ENCODE data around the gene DDAH2.
A peak's percentile ranks its signal among the peaks of the same experiment; 100 is the strongest.

Gene DDAH2

DNA sequence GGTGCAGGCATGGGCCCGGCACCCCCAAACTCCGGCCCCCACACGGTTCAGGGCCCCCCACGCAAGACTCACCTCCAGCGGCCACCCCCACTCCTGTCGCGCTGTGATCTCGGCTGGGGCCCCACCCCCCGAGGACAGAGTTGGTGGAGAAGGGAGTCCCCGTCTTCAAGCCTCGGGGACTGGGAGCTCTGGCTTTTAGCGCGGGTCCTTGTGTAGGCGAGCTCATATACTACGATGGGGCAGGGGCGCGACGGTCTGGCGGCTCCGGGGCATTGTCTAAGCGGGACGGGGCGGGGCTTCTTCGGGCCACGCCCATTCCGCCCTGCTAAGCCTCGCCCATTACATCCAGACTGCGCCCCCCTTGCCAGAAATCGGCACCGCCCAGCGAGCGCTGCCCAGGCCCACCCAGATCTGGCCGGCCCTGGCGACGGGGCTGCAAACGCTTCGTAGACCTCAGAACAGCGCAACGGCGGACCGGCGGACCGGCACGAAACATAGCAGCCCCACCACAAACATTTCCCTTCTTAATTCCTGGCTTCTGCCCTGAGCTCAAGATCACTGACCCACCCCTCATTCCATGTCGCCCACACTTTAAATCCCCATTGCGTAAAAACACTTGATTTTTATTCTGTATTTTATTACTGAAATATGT, 1.0 kb upstream of the DDAH2 start:
- Mint-ChIP-seq H3K27ac (peak overlapping the region; percentile 77), H3K4me3 (peak overlapping the region; percentile 82), H3K36me3 (ENCODE audit: low read depth) (peaks cover 47% of the 10 kb centered on the region), H3K27me3 (no peaks in the 10 kb centered on the region), H3K4me1 (peaks cover 73% of the 10 kb centered on the region), H3K9me3 (no peaks in the 10 kb centered on the region)
- peak; percentile 81 for DNase-seq
- ATAC-seq = peak; percentile 52

DNA sequence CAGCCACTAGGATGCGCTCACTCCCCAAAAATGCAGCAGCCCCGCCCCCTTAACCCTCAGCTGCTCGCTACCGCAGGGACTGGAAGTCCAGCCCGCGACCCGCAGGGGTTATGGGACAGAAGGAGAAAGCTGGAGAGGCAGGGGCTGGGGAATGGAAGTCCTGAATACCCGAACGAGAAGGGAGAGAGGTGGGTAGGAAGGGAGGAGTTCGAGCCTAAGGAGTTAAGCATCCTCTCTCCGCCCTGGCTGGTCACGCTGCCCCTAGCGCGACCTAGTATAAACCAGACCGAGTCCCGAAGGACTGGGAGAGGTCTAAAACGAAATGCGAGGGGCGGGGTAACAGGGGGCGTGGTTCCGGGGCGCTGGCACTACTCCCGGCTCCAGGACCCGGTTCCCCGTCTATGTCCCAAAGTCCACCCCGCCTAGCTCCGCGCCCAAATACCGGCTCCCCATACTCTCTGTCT, 448 bp upstream of the DDAH2 start:
- Mint-ChIP-seq H3K4me3 (peak overlapping the region; percentile 82), H3K36me3 (ENCODE audit: low read depth) (peaks cover 43% of the 10 kb centered on the region), H3K4me1 (peaks cover 73% of the 10 kb centered on the region), H3K27ac (peak overlapping the region; percentile 77), H3K27me3 (no peaks in the 10 kb centered on the region), H3K9me3 (no peaks in the 10 kb centered on the region)
- peak; percentile 82 for DNase-seq
- peak; percentile 61 for ATAC-seq

DNA sequence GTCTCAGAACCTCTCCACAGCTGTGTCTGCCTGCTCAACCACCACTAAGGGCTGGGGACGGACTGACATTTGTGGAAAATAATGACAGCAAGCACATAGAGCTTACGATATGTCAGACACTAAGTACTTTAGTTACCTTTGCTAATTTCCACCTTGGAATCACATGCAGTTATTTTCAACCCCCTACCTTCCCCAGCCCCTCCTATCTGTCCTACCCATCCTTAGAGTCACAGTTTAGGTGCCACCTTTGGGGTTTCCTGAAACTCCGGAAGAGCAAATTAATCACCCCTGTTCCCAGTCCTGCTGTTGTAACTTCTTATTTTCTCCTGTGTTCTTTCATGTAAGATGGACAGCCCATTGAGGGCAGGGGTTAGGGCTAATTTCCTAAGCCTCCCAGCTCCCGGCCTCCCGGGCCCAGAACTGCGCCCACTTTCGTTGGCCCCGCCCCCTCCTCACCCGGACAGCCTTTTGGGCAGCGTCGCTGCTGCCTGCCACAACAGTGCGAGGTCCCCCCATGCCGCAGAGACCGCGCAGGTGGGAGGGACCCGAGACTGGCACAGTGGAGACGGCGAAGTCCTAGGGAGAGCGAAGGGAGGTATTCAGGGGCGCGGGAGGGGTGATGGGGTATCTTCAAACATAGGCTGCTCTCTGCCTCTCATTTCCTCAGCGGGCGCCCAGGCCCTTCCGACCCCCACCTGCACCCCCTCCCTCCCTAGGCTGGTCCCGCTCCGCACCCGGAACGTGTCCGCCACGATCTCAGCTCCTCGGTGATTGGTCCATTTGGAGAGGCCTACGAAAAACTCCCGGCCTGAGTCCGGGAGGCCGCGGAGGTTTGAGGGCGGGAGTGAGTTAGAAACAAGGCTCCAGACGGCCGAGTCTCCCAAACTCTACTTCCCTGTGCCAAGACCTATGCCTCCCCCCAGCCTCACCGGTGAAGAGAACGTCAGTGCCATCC, 1.1 kb downstream of the DDAH2 start:
- ATAC-seq (peak; percentile 0), DNase-seq (no peak)
- Mint-ChIP-seq H3K27ac (peak overlapping the region; percentile 64), H3K4me1 (peaks cover 61% of the 10 kb centered on the region), H3K4me3 (peak overlapping the region; percentile 40), H3K9me3 (no peaks in the 10 kb centered on the region), H3K36me3 (ENCODE audit: low read depth) (peaks cover 27% of the 10 kb centered on the region), H3K27me3 (no peaks in the 10 kb centered on the region)

DNA sequence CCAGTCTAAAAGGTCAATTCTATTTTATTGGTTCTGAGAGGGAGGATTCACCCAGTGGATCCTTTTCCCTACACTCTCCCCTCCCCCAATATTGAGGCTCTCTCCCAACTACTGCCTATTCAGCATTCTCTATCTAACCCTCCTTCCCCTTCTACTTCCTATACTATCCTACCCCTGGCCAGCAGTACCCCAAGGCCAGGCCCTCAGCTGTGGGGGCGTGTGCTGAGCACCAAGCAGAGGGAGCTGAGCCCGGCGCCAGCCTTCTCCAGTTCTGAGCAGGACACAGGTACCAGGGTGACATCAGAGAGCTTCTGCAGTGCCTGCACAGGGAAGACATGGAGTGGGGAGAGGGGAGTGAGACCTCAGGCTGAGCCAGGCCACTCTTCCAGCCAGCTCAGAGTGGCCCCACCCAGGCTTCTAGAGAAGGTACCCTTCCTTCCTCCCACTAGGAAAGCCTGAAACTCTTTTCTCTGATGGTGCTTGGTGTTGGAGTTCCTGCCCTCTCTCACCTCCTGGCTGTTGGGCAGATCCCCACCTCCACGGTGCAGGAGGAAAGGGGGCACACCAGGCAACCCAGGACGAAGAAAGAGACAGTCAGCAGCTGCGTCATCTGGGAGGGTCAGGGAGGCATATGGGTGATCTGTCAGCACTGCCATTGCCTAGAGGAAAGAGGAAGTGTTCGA, 1.9 kb downstream of the DDAH2 start:
- H3K27ac Mint-ChIP-seq = peak overlapping the region; percentile 64
- peak overlapping the region; percentile 32 for H3K4me3 Mint-ChIP-seq
- peaks cover 61% of the 10 kb centered on the region for H3K4me1 Mint-ChIP-seq
- H3K27me3 Mint-ChIP-seq = no peaks in the 10 kb centered on the region
- DNase-seq = peak; percentile 42
- ATAC-seq = peak; percentile 53
- H3K9me3 Mint-ChIP-seq = no peaks in the 10 kb centered on the region
- H3K36me3 Mint-ChIP-seq (ENCODE audit: low read depth) = peaks cover 23% of the 10 kb centered on the region

DNA sequence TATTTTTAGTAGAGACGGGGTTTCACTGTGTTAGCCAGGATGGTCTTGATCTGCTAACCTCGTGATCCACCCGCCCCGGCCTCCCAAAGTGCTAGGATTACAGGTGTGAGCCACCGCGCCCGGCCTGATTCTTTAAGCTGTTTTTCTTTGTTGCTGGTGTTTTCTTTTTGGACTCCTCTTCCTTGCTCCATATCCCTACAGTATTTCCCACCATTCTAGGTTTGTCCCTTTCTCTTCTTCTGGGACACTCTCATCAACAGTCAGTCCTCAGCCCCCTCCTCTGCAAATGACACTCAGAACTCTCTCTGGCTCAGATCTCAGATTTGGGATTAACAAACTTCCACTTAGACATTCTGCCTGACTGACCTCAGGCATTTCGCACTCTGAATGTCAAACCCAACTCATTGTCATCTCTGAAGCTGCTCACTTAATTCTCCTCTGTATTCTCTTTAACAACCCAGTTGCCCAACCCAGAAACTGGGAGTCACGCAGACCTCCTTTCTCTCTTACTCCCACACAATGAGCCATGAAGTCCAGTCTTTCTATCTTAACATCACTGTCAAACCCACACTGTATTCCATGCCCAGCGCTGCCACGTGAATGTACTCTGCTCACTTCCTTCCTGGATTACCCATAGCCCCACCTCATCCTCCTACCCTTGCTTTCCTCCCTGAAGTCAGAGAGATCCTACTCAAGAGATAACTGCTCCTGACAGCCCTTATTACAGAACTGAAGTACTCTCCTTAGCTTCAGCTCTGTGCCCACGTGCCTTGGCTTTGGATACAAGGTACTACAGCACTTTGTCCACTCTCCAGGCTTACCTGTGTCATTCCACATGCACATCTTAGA, 3.4 kb downstream of the DDAH2 start:
- no peaks in the 10 kb centered on the region for H3K27me3 Mint-ChIP-seq
- ATAC-seq (no peak), DNase-seq (no peak)
- H3K4me1 Mint-ChIP-seq = peaks cover 55% of the 10 kb centered on the region
- H3K9me3 Mint-ChIP-seq = no peaks in the 10 kb centered on the region
- H3K36me3 Mint-ChIP-seq (ENCODE audit: low read depth) = peaks cover 14% of the 10 kb centered on the region
- H3K4me3 Mint-ChIP-seq = no peak overlapping the region
- H3K27ac Mint-ChIP-seq = peak overlapping the region; percentile 24

DNA sequence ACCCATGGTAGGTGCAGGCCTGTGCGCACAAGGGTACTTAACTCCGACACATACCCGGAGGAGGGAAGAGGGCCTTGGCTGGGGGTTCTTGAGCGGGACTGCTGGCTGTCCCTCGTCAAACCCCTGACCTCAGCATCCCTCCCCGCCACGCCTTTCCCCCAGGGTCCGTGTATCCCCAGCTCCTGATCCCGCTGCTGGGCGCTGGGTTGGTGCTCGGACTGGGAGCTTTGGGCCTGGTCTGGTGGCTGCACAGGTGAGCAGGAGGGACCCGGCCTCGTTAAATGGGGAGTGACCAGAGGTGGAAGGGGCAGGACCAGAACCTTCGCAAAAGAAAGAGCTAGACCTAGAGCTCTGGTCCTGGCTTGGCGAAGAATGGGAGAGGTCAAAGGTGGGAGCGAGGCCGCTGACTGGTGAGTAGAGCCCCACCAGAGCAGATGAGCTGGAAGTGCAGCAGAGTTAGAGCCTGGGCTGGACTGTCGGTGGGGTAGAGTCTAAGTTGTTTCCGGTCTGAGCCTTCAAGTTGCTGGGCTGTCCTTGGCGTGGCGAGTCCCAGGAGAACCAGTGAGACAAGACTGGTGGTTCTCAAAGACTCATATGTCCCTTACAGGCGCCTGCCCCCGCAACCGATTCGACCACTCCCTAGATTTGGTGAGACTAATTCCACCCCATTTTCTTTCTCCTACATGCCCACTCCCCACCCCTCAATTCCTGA, 5.0 kb downstream of the DDAH2 start:
- peaks cover 9% of the 10 kb centered on the region for H3K36me3 Mint-ChIP-seq (ENCODE audit: low read depth)
- H3K4me1 Mint-ChIP-seq = peaks cover 42% of the 10 kb centered on the region
- H3K9me3 Mint-ChIP-seq = no peaks in the 10 kb centered on the region
- H3K27me3 Mint-ChIP-seq = no peaks in the 10 kb centered on the region
- DNase-seq (no peak), ATAC-seq (no peak)
- H3K4me3 Mint-ChIP-seq = no peak overlapping the region
- no peak overlapping the region for H3K27ac Mint-ChIP-seq

DNA sequence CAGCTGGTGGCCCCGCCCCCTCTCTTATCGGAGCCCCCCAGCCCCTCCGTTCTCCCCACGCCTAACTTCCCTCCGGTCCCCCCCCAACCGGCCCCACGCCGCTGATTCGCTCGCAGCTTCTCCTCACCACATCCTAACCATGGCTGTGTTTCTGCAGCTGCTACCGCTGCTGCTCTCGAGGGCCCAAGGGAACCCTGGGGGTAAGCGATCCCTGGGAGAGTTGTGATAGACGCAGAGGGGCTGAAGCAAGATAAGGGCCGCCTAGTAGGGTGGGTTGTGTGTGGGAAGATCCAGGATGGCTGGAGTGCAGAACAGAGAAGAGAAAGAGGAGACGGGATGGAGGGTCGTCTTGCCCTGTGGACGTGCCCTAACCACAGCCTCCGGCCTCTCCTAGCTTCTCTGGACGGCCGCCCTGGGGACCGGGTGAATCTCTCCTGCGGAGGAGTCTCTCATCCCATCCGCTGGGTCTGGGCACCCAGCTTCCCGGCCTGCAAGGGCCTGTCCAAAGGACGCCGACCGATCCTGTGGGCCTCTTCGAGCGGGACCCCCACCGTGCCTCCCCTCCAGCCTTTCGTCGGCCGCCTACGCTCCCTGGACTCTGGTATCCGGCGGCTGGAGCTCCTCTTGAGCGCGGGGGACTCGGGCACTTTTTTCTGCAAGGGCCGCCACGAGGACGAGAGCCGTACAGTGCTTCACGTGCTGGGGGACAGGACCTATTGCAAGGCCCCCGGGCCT, 5.7 kb downstream of the DDAH2 start, which contains the start of gene MPIG6B:
MPIG6B (plus strand) TSS at position 129 of the 735 bp plus-strand sequence; CDS start at position 140, 11 bp downstream.
- Mint-ChIP-seq H3K4me3 (no peak within 1 kb of the TSS), H3K9me3 (no peaks in the 10 kb centered on the region), H3K4me1 (peaks cover 36% of the 10 kb centered on the region), H3K36me3 (ENCODE audit: low read depth) (peaks cover 9% of the 10 kb centered on the region), H3K27me3 (no peaks in the 10 kb centered on the region), H3K27ac (no peak within 1 kb of the TSS)
- DNase-seq = no peak
- no peak for ATAC-seq

DNA sequence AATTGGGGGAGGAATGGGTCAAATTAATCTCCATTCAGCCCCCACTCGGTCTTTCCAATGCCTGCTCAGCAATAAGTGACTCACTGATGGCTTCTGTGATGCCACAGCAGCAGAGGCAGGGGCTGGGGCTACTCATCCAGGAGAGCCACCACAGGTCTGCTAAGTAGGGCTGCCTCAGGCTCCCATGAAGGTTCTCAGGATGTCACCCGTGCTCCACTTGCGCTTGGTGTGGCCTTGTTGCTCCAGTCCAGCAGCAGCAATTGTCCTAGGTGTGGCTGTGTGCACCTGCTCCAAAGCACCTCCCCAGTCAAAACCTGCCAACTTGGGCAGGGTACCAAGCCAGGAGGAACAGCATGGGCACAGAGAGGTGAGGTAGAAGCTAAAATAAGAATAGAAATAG, 6.9 kb downstream of the DDAH2 start:
- Mint-ChIP-seq H3K4me1 (peaks cover 24% of the 10 kb centered on the region), H3K36me3 (ENCODE audit: low read depth) (peaks cover 4% of the 10 kb centered on the region), H3K27me3 (no peaks in the 10 kb centered on the region), H3K27ac (no peak overlapping the region), H3K9me3 (no peaks in the 10 kb centered on the region), H3K4me3 (no peak overlapping the region)
- peak; percentile 48 for ATAC-seq
- no peak for DNase-seq

DNA sequence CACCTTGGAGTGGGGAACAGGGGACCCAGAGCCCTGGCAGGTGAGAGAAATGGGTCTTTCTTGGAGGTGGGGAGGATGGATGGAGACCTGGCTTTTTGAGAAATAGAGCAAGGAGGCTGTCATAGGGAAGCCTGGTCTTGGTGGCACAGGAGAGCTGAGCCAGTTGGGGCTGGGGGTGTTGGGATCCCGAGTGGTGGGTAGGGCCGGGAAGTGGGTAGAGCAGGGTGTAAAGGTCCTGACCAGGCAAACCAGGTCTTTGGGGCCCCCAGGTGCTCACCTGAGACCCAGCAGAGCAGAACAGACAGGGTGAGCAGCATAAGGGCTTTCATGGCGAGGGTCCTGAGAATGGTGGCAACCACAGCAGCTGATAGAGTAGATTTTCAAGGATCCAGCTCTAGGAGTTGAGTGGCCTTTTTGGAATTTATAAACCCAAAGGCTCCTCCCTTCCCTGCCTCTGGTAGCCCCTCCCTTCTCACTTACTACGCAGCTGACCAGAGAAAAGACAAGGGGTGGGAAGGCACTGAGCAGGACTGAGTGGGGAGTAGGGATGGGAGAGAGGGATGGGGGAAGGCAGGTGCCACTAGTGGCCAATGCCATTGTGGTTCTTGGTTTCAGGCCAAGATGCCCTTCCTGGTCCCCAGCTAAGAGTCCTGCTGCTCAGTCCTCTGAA, 7.6 kb downstream of the DDAH2 start, which contains the start of gene LY6G6C:
LY6G6C (minus strand) TSS at position 396 of the 670 bp plus-strand sequence; CDS start at position 329, 67 bp downstream.
- ATAC-seq (no peak), DNase-seq (no peak)
- H3K27ac Mint-ChIP-seq = no peak within 1 kb of the TSS
- H3K27me3 Mint-ChIP-seq = no peaks in the 10 kb centered on the region
- no peak within 1 kb of the TSS for H3K4me3 Mint-ChIP-seq
- peaks cover 4% of the 10 kb centered on the region for H3K36me3 Mint-ChIP-seq (ENCODE audit: low read depth)
- peaks cover 18% of the 10 kb centered on the region for H3K4me1 Mint-ChIP-seq
- H3K9me3 Mint-ChIP-seq = no peaks in the 10 kb centered on the region

DNA sequence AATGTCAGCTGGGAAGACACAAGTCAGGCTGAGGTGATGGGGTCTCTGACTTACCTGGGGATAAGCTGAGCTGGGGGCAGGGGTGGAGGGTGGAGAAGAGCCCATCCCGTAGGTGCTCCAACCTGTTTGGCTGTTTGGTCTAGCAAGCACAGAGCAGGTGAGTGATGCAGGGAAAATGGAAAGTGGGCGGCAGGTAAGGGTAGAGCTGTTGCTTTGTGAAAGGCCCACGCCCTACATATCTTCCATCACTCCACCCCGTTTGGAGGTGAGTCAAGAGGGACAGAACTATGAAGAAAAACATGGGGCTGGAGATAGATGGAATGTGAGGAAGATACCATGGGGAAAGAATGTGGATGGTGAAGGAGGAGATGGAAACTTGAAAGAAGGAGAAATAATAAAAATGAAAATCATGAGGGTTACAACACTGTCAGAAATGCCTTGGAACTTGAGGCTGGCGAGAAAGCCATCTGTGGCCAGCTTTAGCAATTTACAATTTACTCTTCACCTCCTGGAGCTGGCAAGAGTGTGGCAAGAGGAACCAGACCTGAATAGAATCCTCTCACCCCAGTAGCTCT, 8.8 kb downstream of the DDAH2 start:
- Mint-ChIP-seq H3K4me1 (peaks cover 7% of the 10 kb centered on the region), H3K4me3 (no peak overlapping the region), H3K9me3 (no peaks in the 10 kb centered on the region), H3K36me3 (ENCODE audit: low read depth) (no peaks in the 10 kb centered on the region), H3K27me3 (no peaks in the 10 kb centered on the region), H3K27ac (no peak overlapping the region)
- no peak for ATAC-seq
- DNase-seq = no peak

DNA sequence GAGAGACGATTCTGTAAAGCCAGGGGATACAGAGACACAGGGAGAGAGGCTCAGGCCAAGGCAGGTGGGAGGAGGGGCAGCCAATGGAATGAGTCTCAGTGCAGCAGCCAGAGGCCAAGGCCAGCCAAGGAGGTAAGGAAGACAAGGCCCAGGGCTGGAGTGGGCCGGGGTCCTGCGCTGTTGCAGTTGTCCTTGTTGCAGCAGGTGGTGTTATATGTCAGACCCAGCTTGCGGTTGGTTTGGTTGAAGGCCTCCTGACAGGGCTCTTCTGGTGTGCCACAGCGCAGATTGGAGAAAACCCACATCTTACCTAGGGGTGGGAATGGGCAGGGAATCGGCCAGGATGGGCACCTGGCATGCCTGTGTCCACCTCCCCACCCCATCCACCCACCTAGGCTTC, 10.1 kb downstream of the DDAH2 start:
- H3K9me3 Mint-ChIP-seq = no peaks in the 10 kb centered on the region
- peaks cover 7% of the 10 kb centered on the region for H3K4me1 Mint-ChIP-seq
- H3K4me3 Mint-ChIP-seq = no peak overlapping the region
- no peak for ATAC-seq
- H3K36me3 Mint-ChIP-seq (ENCODE audit: low read depth) = no peaks in the 10 kb centered on the region
- no peak overlapping the region for H3K27ac Mint-ChIP-seq
- no peaks in the 10 kb centered on the region for H3K27me3 Mint-ChIP-seq
- no peak for DNase-seq

DNA sequence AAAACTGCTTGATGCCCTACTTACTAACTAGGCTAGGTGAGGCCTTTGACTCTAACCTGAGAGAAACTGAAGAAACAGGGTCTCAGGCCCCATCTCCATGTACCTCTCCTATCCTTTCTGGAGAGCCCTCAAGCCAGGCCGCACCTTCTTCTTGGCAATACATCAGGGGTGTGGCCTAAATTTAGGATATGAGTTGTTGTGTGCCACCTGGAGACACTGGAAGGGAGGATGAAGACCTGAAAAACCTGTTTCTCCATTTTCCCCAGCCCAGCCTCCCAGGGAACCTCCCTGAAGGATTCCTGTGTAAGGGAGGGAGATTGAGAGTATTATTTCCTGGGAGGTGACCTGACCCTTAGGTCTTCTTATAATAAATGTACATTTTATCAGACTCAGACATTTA, 10.8 kb downstream of the DDAH2 start:
- H3K36me3 Mint-ChIP-seq (ENCODE audit: low read depth) = no peaks in the 10 kb centered on the region
- no peak overlapping the region for H3K27ac Mint-ChIP-seq
- no peak overlapping the region for H3K4me3 Mint-ChIP-seq
- ATAC-seq = no peak
- H3K4me1 Mint-ChIP-seq = peaks cover 5% of the 10 kb centered on the region
- H3K9me3 Mint-ChIP-seq = no peaks in the 10 kb centered on the region
- no peaks in the 10 kb centered on the region for H3K27me3 Mint-ChIP-seq
- DNase-seq = no peak
